ENCODE data around the gene SYNGR2.

DNA sequence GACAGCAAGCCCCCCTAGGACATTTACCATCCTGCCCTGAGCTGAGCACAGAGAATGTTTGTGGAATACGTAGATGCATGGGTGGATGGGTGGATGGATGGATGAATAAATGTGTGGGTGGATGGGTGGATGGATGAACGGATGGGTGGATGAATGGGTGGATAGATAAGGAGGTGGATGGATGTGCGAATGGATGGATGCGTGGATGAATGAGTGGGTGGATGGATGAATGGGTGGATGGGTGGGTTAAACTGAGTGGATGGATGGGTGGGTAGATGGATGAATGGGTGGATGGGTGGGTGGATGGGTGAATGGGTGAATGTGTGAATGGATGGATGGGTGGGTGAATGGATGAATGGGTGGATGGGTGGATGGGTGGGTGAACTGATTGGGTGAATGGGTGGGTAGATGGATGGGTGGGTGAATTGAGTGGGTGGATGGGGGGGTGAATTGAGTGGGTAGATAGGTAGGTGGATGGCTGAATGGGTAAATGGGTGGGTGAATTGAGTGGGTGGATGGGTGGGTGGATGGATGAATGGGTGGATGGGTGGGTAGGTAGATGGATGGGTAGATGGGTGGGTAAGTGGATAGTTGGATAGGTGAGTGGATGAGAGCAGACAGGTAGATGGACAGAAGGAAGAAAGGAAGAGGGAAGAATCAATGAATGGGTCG lies 45.0 kb upstream of the SYNGR2 start:
- TF ChIP-seq CTCF (IDR thresholded peaks at IDR 0.05) (no peak), POLR2A (IDR thresholded peaks at IDR 0.05) (no peak)

Data from thyroid gland (tissue), 4 donors.